GM19324 (cell line): ENCODE data around the gene AFF3.
"Not testable (repeated sequence)": the region's sequence is repeated elsewhere in the genome, so short reads cannot be mapped to it uniquely, and the experiment has no call there.

ENCODE experiments used
- ATAC-seq: cut with Tn5 transposase; IDR thresholded peaks from one replicate; pipeline ENCODE4 v1.9.1; 2021; ENCODE audit warnings: mild to moderate bottlenecking, moderate library complexity; ENCODE audit not compliant: unreplicated experiment, low FRiP score

The AFF3 gene

GRCh38 chr2:99981840-99982239 lies 160.6 kb downstream of the AFF3 start:
- ATAC-seq = no peak

- ATAC-seq = no peak
These were observed 162.2 kb downstream of the AFF3 start for GRCh38 chr2:99980176-99980575.

GRCh38 chr2:99977966-99978365 lies 164.4 kb downstream of the AFF3 start:
- no peak for ATAC-seq

DNA sequence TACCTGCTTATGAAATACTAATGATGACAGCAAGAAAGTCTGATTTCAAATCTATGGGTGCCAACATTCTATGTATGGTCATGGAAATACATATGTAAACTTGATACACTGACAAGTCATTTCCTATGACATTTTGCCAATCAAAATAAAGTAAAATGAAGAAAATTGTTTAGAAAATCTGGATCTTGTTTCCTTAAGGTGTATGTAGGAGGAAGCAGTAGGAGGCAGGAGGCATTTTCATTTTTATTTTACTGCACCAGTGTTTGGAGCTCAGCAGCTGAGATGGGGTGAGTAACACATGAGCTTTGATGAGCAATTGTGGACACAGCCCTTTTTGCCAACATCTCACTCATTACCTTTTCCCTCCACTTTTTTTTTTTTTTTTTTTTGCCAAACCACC lies 167.0 kb downstream of the AFF3 start:
- no peak for ATAC-seq

DNA sequence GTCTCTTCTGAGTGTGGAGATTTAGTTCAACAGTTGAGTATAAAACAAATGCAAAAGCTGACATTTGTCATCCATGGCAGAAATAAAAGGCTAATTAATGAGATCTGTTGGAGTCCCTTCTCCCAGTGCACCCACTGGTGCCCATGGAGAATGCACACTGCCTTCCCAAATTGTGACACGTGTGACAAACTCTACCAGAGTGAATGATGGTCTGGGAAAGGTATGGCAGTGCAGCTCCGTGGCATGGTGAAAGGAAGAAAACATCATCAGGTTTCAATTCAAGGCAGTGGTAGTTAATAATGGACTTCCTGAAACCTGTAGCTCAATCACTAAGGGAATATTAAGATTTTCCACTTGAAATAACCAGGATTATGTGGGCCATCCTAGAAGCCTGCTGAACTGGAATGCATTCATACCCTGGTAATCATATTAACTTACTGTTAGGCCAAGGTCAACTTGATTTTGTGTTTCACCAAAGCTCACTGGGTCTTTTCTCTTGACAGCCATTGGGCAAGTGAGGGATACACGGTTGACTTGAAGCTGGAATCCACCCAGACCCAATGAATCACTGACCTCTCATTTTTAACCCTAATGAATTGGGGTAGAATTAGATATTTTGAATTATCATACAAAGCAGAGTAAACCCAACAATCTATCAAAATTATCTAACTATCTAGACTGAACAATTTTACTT lies 167.6 kb downstream of the AFF3 start:
- ATAC-seq = no peak

DNA sequence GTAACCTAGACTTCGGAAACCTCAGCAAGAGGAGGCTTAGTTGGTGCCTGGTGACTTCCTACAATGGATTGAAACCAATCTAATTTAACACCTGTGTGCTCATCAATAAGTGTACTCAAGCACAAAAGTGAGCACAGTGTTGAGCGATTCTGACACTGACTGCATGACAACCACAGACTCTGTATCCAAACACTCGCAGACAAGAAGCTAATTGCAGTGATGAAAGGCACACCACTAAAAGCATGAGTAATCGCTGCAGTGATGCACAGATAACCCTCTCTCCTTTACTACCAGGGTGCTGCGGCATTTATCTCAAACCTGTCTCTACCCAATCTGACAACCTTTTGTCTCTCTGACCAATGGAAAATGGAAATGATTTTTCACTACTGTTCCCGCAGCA lies 168.1 kb downstream of the AFF3 start:
- no peak for ATAC-seq

GRCh38 chr2:99971326-99971900 lies 171.0 kb downstream of the AFF3 start:
- no peak for ATAC-seq

DNA sequence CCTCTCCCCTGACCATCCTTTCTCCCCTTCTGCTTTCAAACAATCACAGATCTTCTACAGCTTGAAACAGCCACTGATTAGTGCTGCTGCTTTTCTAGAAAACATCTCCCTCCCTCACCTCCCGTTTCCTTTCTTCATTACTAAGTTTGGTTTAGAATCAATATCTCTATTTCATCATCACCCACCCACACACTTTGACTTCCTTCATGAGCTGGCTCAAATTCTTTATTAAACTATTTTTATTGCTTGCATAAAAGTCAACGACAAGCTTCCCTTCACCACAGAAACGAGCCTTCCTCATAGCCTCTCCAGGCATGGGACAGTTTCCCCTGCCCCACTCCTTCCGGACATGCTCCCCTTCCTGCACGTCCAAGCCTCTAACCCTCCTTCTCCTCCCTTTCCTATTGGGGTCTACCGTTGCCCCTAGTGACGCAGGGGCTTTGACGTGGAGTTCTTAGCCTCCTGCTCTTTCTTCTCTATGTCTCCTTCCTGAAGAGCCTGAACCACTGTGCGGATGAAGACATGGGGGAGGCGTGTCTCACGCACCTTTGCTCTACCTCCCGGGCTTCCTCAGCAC lies 172.0 kb downstream of the AFF3 start:
- ATAC-seq = no peak

GRCh38 chr2:99961196-99961913 lies 181.0 kb downstream of the AFF3 start:
- no peak for ATAC-seq

DNA sequence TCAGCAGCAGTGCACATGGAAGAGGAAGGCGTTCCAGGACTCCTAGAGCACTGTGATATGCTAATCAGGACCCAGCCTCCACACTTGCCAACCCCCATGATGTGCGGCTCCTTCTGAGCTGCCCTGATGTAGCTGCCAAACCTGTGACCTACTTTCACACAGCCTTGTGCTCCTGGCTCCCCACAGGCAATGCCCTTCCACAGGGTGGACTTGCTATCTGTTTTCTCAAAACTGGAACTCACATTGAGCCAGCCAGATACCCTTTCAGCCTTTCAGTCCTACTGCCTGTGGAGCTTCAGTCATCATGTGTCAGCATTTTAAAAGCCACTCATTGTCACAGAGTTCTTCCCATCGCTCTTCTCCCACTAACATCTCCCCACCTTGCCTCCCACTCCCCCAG lies 181.6 kb downstream of the AFF3 start:
- ATAC-seq = no peak

DNA sequence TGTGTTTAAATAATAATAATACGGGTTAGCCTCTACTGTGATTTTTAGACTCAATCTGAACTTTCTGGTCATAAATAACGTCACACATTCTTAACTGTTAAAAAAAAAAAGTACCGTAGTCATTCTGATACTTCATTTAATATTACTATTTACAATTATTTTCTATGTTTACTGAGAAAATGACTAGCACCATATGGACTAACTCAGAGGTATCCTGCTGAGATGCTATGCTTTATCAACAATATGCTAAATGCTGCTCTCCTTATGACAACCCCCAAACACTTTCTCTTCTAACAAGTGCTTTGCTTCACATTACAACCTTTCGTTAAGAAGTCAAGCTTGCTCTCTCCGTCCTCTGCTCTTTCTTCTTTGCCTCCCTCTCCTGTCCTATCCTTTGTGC lies 182.1 kb downstream of the AFF3 start:
- no peak for ATAC-seq

DNA sequence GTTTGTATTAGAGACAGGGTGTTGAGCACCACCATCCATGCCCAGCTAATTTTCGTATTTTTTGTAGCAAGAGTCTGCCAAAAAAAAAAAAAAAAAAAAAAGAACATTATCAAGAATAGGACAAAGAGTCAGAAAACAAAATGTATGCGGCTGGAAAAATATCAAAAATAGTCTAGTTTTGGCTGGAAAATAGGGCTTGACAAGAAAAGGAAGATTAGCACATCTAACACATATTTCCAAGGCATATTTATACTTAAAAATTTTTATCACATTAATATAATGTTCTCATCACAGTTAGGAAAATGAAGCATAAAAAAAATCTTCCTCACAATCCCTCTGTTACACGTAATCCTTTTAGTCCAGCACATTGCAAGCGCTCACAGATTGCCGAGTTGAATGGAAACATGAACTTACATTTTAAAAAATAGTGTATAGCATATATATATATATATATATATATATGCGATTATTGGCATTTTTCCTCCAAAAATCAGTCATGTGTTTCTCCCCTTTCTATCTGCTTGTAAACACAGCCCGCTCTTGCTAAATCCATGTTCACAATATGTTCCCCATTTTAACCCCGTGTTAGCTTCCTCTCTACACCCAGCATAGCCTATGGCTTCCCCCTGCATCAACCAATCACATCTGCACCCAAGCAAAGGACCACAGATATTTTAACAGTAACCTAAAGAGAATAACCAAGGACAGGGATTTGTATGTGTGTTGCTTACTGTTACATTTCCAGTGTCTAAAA lies 183.0 kb downstream of the AFF3 start:
- no peak for ATAC-seq

DNA sequence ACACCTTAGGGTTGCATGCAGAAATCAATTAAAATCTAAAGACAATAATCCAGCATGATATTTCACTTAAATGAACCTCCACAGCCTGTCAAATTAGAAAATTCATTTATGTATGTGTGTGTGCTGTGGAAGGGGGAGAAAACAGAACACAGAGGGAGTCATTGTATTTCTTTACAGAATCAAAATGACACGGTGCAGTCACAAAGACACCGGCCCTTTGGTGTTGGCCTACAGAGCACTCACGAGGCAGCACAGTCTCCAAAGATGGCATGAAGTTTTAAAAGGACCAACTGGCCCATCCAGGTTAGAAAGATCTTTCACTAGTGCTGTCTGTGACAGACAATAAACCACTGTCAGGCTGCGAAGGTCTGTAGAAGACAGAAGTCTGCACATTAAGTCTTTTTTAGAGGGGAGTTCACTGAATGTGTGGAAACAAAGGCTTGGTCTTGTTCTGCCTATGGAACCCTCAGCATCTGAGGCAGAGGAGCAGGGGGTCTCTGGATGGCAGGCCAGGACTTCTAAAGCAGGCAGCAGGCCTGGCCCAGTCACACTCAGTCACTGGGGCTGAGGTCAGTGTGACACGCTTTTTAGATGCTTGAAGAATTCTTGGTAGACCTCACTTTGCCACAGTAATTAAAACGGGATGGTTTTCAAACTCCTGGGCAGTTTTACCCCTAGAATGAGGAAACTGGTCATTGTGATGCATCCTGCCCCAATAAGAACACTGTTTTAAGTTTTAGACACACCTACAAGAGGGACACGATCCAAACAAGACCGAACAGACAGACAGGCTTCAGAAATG lies 184.9 kb downstream of the AFF3 start:
- ATAC-seq = no peak

DNA sequence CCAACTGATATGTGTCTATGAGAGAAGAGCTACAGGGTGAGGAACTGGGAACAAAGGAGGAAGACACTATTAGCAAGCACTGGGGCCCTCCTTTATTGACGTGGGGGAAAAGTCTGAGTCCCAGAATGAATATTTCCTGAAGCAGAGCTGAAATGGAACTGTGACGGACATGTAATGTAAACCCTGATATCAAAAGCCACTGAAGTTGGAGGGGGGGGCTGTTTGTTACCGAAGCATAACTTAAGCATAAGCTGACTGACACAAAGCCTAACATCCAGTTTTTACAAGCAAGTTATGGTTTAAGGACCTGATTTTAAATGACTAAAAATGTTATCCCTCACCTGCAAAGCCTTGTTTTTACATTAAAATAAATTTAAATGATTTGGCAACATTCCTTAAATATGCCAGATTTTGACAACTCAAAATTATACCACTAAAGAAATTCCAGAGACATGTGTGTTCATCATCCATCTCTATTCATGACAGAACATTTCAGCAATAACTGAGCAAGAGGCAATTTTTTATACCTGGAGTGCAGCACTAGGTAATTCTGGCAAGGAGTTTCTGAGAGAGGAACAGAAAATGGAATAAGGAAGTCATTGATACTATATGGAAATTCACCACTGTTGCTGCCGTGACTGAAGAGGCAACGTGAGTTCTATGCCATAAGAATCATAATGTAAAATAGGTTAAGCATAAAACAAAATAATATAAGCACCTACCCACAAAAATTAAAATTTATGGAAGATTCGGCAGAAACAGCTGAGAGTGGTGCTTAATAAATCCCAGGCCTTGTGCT lies 186.0 kb downstream of the AFF3 start:
- no peak for ATAC-seq

DNA sequence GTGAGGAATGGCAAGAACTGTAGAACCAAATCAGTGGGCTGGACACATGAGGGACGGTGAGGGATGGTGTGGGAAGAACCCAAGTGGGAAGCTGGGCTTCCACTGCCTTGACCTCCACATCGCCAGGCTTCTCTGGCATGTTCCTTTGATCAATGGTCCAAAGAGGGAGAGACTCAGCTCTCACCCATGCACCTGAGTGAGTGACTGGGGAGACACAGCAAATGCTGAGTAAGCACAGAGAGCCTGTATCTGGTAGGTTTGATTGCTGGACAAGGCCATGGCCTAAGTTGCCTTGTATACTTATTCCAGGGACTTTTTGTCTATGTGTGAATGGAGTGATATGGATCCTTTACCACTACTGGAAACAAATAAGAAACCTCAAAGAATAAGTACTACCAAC lies 188.6 kb downstream of the AFF3 start:
- ATAC-seq = no peak

DNA sequence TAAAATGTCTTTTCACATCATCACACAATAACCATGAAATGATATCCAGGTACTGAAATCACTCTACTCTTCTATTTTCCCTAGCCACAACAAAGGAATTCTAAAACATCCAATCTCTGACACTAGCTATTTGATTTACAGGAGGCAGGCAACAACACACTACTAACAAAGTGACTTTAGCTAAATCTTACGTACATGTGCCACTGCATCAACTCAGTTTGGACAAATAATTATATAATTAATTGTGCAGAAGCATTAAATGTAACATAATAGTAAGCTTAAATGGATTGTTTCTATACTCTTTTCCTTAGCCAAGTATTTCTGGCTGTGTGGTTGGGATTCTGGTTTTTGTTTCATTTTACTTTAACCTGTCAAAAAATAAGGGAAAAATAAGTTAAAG lies 192.4 kb downstream of the AFF3 start:
- ATAC-seq = no peak

DNA sequence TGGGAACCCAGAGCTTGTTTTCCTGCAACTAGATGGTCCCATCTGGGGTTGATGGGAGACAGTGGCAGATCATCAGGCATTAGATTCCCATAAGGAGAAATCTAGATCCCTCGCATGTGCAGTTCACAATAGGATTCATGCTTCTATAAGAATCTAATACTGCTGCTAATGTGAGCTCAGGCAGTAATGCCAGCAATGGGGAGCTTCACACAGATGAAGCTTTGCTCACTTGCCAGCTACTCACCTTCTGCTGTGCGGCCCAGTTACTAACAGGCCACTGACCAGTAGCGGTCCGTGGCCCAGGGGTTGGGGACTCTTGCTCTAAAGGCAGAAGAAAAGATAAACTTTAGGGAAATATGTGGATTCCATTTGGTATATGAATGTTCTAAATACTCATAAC lies 192.9 kb downstream of the AFF3 start:
- no peak for ATAC-seq

DNA sequence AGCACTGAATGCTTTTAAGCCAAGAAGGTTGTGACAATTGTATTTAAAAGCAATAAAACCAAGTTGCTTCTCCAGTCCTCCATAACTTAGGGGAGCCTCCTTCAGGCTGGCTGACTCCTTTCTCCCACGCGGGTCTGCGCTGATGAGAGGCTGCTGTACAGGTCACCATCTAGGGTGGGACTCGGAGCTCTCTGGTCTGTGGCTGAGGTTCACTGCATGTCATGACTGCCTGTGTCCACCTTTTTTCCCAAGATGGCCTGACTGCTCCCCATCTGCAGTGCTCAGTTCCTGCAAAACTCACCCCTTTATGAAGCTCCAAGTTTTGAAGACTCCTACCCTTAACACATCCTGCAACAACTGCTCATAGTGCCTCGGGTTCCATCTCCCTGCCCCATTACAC lies 194.4 kb downstream of the AFF3 start:
- ATAC-seq = no peak

DNA sequence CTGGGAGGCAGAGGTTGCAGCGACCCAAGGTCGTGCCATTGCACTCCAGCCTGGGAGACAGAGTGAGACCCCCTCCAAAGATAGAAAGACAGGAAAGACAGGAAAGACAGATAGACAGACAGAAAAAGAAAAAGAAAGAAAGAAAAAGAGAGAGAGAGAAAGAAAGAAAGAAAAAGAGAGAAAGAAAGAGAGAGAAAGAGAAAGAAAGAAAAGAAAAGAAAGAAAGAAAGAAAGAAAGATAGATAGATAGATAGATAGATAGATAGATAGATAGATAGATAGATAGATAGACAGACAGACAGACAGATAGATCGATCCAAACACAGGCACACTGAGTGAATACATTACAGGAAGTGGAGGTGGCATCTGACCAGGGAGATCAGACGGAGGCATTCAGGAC lies 195.0 kb downstream of the AFF3 start:
- ATAC-seq = not testable (repeated sequence)
